SK-MEL-5 (cell line): ENCODE measurements around the gene CAPN3. TPM values are rescaled to one million over a fixed set of nuclear protein-coding genes. Genes with fewer than 3 reads are reported as not detected.

ENCODE experiments used
- DNase-seq: peaks from one replicate; pipeline ENCODE4 v3.0.0-alpha.2; 2016; ENCODE audit warnings: low read depth, low spot score
- in situ Hi-C: cut with HindIII; loops from 2 replicates; pipeline ENCODE4 v1.10.0; 2016; ENCODE audit warnings: low sequenced_read_pairs, high pct_unique_total_duplicates, low pct_unique_long_range_greater_than_20kb
- total RNA-seq: library from RNA; depleted of rRNA; stranded (reverse); fragments of >200 nt; shearing (Covaris generic); gene quantifications from 2 replicates; pipeline ENCODE4 v1.2.3, GENCODE V29; 2014

CAPN3 gene
- total RNA-seq, 1 experiment from 2014 or later, result 640 TPM

DNA sequence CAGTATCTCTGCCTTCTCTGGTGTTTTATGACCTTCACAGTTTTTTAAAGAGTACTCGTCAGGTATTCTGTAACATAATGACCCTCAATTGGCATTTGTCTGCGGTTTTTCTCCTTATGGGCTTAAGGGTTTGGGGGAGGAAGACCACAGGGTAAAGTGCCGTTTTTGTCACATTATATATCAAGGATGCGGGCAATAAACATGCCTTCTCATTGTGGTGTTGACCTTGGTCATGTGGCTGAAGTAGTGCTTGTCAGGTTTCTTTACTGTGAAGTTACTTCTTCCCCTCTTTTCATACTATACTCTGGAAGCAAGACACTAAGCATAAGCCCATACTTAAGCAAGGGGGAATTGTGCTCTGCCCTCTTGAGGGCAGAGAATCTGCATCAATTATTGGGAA lies 16.6 kb downstream of the CAPN3 start:
- DNase-seq, result no peak
- in situ Hi-C loops, result no loop called here

DNA sequence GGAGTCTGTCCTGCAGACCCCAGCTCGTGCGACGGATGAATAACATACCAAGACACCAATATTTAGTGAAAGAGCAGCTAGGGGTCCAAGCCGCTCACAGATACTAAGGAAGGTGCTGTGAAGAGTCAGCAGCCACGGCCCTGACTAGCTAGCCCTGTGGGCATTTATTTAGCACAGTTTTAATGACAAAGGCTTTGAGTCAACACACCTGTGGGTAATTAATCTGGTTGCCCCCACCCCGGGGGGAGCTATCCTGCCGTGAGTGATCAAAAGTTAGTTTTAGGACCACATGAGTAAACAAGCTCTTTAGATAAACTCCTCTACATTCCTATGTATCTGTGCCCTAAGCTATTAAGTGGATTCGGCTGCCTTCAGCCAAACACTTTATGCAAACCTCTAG lies 18.7 kb downstream of the CAPN3 start:
- in situ Hi-C loops, result no loop called here
- DNase-seq, result no peak

GRCh38 chr15:42384597-42384996 lies 25.3 kb downstream of the CAPN3 start:
- in situ Hi-C loops, result no loop called here
- DNase-seq, result no peak

- DNase-seq, result peak; percentile 82
- in situ Hi-C loops, result no loop called here
Observed at GRCh38 chr15:42385206-42385979, 26.1 kb downstream of the CAPN3 start.

- DNase-seq, result no peak
- in situ Hi-C loops, result no loop called here
Observed at GRCh38 chr15:42385980-42386700, 26.8 kb downstream of the CAPN3 start.

GRCh38 chr15:42387603-42388002 lies 28.3 kb downstream of the CAPN3 start:
- DNase-seq, result no peak
- in situ Hi-C loops, result no loop called here

DNA sequence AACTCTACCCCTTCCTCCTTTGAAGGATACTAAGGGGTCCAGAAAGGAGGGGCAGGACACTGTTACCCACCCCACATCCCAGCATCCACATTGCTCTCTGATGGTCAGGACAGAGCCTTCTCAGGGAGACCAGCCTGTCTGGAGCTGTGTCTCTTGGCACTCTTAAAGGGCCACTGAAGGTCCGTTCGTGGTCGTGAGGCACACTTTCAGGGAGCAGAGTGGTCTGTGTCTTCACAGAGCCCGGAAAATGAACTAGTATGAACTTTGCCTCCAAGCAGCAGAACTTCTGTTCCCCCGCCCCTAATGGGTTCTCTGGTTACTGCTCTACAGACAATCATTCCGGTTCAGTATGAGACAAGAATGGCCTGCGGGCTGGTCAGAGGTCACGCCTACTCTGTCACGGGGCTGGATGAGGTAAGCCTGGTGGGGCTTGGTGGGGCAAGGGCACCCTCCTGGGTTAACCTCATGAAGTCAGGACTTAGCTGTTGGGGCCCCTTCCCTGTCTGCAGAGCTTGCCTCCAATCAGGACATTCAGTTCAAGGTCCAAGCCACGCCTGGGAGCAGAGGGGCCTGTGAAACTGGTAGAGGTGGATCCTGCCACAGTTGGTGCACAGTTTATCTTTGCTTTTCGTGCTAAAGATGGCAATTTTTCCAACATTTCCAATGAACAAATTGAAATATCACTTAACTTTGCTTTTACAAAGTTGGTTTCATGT lies 33.2 kb downstream of the CAPN3 start:
- in situ Hi-C loops, result no loop called here
- peak; percentile 95 for DNase-seq

GRCh38 chr15:42394106-42394505 lies 34.8 kb downstream of the CAPN3 start:
- no peak for DNase-seq
- in situ Hi-C loops, result no loop called here

- DNase-seq, result no peak
- in situ Hi-C loops, result no loop called here
Observed at GRCh38 chr15:42395838-42396237, 36.5 kb downstream of the CAPN3 start.

GRCh38 chr15:42401544-42402454 lies 42.5 kb downstream of the CAPN3 start:
- DNase-seq, result no peak
- in situ Hi-C loops, result no loop called here

DNA sequence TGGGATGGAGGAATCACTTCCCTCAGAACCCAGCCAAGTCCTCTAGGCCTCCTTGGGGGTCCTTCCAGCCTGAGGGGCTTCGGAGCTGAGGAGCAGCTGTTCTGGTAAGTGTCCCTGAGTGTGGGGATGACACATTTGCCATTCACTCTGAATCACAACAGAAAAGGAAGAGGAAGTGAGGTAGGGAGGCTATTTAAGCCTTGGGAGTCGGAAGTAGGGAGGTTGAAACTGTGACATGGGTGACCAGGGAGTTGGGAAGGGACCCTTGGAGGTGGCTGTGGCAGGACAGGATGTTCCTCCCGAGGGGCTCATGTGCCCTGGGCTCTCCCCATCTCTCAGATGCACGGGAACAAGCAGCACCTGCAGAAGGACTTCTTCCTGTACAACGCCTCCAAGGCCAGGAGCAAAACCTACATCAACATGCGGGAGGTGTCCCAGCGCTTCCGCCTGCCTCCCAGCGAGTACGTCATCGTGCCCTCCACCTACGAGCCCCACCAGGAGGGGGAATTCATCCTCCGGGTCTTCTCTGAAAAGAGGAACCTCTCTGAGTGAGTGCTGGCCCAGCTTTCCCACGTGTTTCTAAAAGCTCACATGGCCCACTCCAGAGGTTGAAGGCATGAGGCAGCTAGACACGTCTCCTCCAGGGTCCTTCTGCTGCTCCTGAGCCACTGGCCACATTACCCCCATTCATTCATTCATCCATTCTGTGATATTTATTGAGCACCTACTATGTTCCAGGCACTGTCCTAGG lies 43.3 kb downstream of the CAPN3 start:
- in situ Hi-C loops, result no loop called here
- no peak for DNase-seq

DNA sequence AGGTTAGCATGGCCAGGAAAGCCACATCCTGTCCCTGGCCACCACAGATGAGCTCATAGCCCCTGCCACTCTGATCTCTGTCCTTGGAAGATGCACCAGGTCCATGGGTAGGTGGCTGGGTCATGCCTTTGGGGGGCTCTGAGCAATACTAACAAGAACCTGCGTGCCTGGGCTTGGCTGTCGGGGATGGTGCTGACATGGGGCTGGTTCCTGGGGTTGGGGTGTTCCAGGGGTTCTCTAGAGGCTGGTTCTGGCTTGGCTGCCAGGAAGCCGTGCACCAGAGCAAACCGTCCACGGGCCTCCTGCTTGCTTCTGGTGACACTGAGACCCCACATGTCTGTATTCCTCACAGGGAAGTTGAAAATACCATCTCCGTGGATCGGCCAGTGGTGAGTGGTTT lies 44.1 kb downstream of the CAPN3 start:
- in situ Hi-C loops, result no loop called here
- no peak for DNase-seq

DNA sequence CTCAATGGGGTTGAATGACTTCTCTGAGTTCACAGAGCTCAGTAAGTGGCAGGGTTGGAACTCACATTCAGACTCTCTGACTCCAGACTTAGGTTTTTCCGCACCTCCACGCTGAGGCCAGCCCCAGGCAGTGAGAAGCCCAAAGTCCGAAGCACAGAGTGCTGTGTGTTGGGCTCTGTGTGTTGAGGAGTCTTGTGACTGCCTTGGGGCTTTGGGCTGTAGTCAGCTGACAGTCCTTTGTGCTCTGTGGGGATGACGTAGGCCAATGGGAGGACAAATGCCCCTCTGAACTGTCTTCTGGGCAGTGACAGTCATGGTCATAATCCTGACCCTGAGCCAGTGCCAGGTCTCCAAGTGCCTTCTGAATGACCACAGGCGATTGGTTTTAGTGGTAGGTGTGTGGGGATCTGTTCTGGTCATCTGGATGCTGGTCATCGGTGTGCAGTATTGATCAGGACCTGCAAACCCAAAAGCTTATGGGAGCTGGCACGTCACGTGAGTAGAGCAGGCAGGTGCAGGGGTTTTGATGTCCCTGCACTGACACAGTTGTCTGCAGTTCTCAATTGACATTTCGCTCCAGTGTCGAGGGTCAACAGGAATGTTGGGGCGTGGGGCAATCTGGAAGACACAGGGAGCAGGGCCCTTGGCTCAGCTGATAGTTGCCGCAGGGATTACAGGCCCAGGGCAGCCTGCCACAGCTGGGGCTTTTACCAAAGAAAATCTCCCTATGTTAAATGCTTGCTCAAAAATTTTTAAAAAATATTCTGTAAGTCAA lies 45.3 kb downstream of the CAPN3 start:
- peak; percentile 99 for DNase-seq
- in situ Hi-C loops, result no loop called here

- in situ Hi-C loops, result no loop called here
- peak; percentile 42 for DNase-seq
Observed at GRCh38 chr15:42405863-42406482, 46.7 kb downstream of the CAPN3 start.

GRCh38 chr15:42408178-42408577 lies 48.9 kb downstream of the CAPN3 start:
- in situ Hi-C loops, result no loop called here
- no peak for DNase-seq

GRCh38 chr15:42409011-42409410 lies 49.7 kb downstream of the CAPN3 start:
- in situ Hi-C loops, result no loop called here
- no peak for DNase-seq
